Endodermal cell (in vitro differentiated cells): ENCODE data around the gene ROBO3. TPM values are rescaled to one million over a fixed set of nuclear protein-coding genes. Genes with fewer than 3 reads are reported as not detected.
A peak's percentile ranks its signal among the peaks of the same experiment; 100 is the strongest.

Source experiments
- DNase-seq: peaks from one replicate; pipeline ENCODE4 v3.0.0-alpha.2; 2017
- H3K27ac ChIP-seq: 2 replicates; pipeline ENCODE4 v1.5.1; 2013; ENCODE audit warnings: mild to moderate bottlenecking, low read depth, low read length, moderate library complexity
- H3K27me3 ChIP-seq: 2 replicates; pipeline ENCODE4 v1.6.1; 2013; ENCODE audit warnings: mild to moderate bottlenecking, low read length, moderate library complexity; ENCODE audit not compliant: insufficient read depth, control insufficient read depth, poor library complexity, severe bottlenecking
- H3K36me3 ChIP-seq: 2 replicates; pipeline ENCODE4 v1.7.0; 2013; ENCODE audit warnings: mild to moderate bottlenecking, low read length, moderate library complexity; ENCODE audit not compliant: control insufficient read depth, insufficient read depth
- H3K4me1 ChIP-seq: one replicate; pipeline ENCODE4 v1.7.0; 2013; ENCODE audit warnings: low read length; ENCODE audit not compliant: control insufficient read depth, insufficient read depth
- H3K4me3 ChIP-seq: 2 replicates; pipeline ENCODE4 v1.5.1; 2013; ENCODE audit warnings: mild to moderate bottlenecking, low read length, moderate library complexity
- H3K9ac ChIP-seq: 2 replicates; pipeline ENCODE4 v1.6.1; 2013; ENCODE audit warnings: mild to moderate bottlenecking, low read length, moderate library complexity; ENCODE audit not compliant: poor library complexity, severe bottlenecking; ENCODE audit errors: extremely low read depth
- H3K9me3 ChIP-seq: 2 replicates; pipeline ENCODE4 v1.6.1; 2013; ENCODE audit warnings: mild to moderate bottlenecking, low read length, moderate library complexity; ENCODE audit not compliant: control insufficient read depth
- H3K27ac Mint-ChIP-seq: 2 replicates; pipeline ENCODE4 v1.8.0; 2020; ENCODE audit warnings: mixed read lengths
- H3K27me3 Mint-ChIP-seq: 2 replicates; pipeline ENCODE4 v1.8.0; 2021; ENCODE audit warnings: mild to moderate bottlenecking, mixed read lengths; ENCODE audit not compliant: insufficient read depth
- H3K36me3 Mint-ChIP-seq: 2 replicates; pipeline ENCODE4 v1.8.0; 2020; ENCODE audit warnings: low read depth, mixed read lengths
- H3K4me1 Mint-ChIP-seq: 2 replicates; pipeline ENCODE4 v1.8.0; 2020; ENCODE audit warnings: mixed read lengths
- H3K4me3 Mint-ChIP-seq: 2 replicates; pipeline ENCODE4 v1.8.0; 2020; ENCODE audit warnings: mild to moderate bottlenecking, moderate library complexity, mixed read lengths
- H3K9me3 Mint-ChIP-seq: 2 replicates; pipeline ENCODE4 v1.8.0; 2020; ENCODE audit warnings: mild to moderate bottlenecking, mixed read lengths
- CTCF ChIP-seq: fragments of 200-600 bp; sonication (generic); conservative IDR thresholded peaks from 2 replicates; pipeline ENCODE4 v1.5.0; 2021; ENCODE audit warnings: antibody characterized with exemption, mild to moderate bottlenecking
- WGBS, 2 experiments: methylation state at CpG; one replicate each; pipeline versions ENCODE4 v1.1.5 to v1.1.7; 2013; ENCODE audit warnings: missing lambda C conversion rate in 2 of 2, mixed read lengths in 1 of 2; ENCODE audit not compliant: insufficient coverage in 1 of 2, insufficient read length in 1 of 2; 5-methylcytosine and 5-hydroxymethylcytosine counted together
- total RNA-seq, 2 donors: library from RNA; stranded (reverse); fragmentation: NEBNext Ultra II Directional in 1 of 2; extraction: Animal tissue kit (Norgen Biotek cat#: 25700) in 1 of 2; gene quantifications; 2 replicates in 1 of 2; 3 replicates in 1 of 2; pipeline ENCODE4 v1.2.1, GENCODE V29; 2021

The ROBO3 gene
- total RNA-seq, 2 donors from 2014 or later, result 15.3 to 16.2 TPM

- 86 to 89% methylated on average over 5 to 11 of the region's 11 CpGs for WGBS, 2 experiments
- Histone ChIP-seq H3K9ac (no peak overlapping the region), H3K4me3 (no peak overlapping the region), H3K27me3 (peaks cover 29% of the 10 kb centered on the region), H3K36me3 (no peaks in the 10 kb centered on the region), H3K4me1 (no peaks in the 10 kb centered on the region), H3K9me3 (no peaks in the 10 kb centered on the region), H3K27ac (no peak overlapping the region)
- DNase-seq, result peak; percentile 42
- no peak overlapping the region for H3K27ac Mint-ChIP-seq
- H3K36me3 Mint-ChIP-seq, result no peaks in the 10 kb centered on the region
- H3K4me1 Mint-ChIP-seq, result no peaks in the 10 kb centered on the region
- peaks cover 44% of the 10 kb centered on the region for H3K27me3 Mint-ChIP-seq
- no peak for TF ChIP-seq CTCF
- H3K9me3 Mint-ChIP-seq, result no peaks in the 10 kb centered on the region
- no peak overlapping the region for H3K4me3 Mint-ChIP-seq
Measured at GRCh38 chr11:124886476-124886875, 21.2 kb downstream of the ROBO3 start.

- Mint-ChIP-seq H3K27ac (no peak overlapping the region), H3K36me3 (no peaks in the 10 kb centered on the region), H3K4me1 (no peaks in the 10 kb centered on the region), H3K27me3 (peaks cover 44% of the 10 kb centered on the region), H3K9me3 (no peaks in the 10 kb centered on the region), H3K4me3 (no peak overlapping the region)
- no peak overlapping the region for H3K9ac ChIP-seq
- peak; percentile 34 for DNase-seq
- no peaks in the 10 kb centered on the region for H3K4me1 ChIP-seq
- peaks cover 34% of the 10 kb centered on the region for H3K27me3 ChIP-seq
- no peaks in the 10 kb centered on the region for H3K9me3 ChIP-seq
- 73 to 93% methylated on average over 1 to 10 of the region's 12 CpGs for WGBS, 2 experiments
- no peak for TF ChIP-seq CTCF
- H3K4me3 ChIP-seq, result no peak overlapping the region
- no peak overlapping the region for H3K27ac ChIP-seq
- no peaks in the 10 kb centered on the region for H3K36me3 ChIP-seq
Measured at GRCh38 chr11:124886978-124887666, 21.9 kb downstream of the ROBO3 start.

- Histone ChIP-seq H3K27ac (no peak overlapping the region), H3K27me3 (peaks cover 39% of the 10 kb centered on the region), H3K36me3 (no peaks in the 10 kb centered on the region), H3K4me1 (no peaks in the 10 kb centered on the region), H3K4me3 (no peak overlapping the region), H3K9me3 (no peaks in the 10 kb centered on the region), H3K9ac (no peak overlapping the region)
- Mint-ChIP-seq H3K9me3 (no peaks in the 10 kb centered on the region), H3K27ac (no peak overlapping the region), H3K4me3 (no peak overlapping the region), H3K36me3 (no peaks in the 10 kb centered on the region), H3K27me3 (peaks cover 49% of the 10 kb centered on the region), H3K4me1 (no peaks in the 10 kb centered on the region)
- WGBS, 2 experiments, result 91% methylated on average over 2 of the region's 3 CpGs; no CpG with 5 or more reads in 1 of the 2 experiments
- no peak for TF ChIP-seq CTCF
- DNase-seq, result no peak
Measured at GRCh38 chr11:124887667-124888013, 22.4 kb downstream of the ROBO3 start.
